Head of caudate nucleus (tissue), 42 donors: Measurements from ENCODE around the gene CRIP1.
A peak's percentile ranks its signal among the peaks of the same experiment; 100 is the strongest.

ENCODE experiments used
- DNase-seq, 42 donors: peaks; one replicate each; pipeline versions ENCODE4 v3.0.0 to v3.0.0-alpha.2; 2020 to 2021; ENCODE audit warnings: mixed read lengths in 7 of 42
- intact Hi-C: fragments of 100-400 bp; cut with DNase I; formaldehyde crosslinking; loops from one replicate; pipeline ENCODE4 v1.15.0; 2022

The CRIP1 gene

DNA sequence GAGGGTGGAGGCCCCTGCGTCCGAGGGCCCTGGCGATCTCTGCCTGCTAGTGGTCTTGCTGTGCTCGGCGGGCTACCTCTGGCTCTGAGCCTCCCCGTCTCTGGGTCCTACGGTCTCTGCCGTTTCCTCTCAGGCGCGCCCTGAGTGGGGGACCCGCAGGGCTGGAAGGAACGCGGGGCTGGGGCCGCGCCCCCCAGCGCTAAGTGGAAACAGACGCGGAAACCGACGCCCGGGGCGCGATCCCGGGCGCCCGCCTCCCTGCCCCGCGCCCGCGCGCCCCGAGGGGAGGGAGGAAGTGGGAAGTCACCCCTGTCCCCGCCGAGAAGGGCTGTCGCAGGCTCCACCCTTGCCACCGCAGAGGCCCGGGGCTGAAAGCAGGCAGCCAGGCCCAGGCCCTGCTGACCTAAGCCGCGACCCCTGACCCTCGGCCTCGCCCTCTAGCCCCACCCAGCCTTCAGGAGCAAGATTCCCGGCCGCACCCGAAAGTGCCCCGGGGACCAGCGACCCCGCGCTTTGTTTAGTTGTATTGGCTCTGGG, 831 bp downstream of the CRIP1 start:
- intact Hi-C loops: no loop called here
- no peak for DNase-seq

DNA sequence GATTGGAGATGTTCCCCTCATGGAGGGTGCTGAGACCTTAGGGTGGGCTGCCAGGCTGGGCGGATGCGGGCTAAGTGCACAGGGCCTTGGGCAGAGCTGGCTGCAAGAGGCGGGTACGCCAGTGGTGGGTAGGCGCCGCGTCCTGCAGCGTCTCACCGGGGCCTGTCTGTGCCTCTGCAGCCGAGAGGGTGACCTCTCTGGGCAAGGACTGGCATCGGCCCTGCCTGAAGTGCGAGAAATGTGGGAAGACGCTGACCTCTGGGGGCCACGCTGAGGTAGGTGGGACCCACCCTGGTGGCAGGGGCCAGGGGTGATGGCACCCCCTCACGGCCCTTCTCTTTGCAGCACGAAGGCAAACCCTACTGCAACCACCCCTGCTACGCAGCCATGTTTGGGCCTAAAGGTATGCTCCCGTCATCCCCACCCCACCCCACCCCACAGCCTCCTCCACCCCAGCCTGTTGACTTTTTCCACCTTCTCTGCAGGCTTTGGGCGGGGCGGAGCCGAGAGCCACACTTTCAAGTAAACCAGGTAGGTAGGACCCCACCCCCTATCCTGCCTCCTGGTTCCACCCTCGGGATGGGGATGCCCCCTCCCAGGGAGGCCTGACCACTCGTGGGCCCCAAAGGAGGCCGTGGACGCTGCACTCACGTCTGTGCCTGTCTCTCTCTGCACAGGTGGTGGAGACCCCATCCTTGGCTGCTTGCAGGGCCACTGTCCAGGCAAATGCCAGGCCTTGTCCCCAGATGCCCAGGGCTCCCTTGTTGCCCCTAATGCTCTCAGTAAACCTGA, 1.5 kb downstream of the CRIP1 start:
- intact Hi-C loops: no loop called here
- DNase-seq: no peak

DNA sequence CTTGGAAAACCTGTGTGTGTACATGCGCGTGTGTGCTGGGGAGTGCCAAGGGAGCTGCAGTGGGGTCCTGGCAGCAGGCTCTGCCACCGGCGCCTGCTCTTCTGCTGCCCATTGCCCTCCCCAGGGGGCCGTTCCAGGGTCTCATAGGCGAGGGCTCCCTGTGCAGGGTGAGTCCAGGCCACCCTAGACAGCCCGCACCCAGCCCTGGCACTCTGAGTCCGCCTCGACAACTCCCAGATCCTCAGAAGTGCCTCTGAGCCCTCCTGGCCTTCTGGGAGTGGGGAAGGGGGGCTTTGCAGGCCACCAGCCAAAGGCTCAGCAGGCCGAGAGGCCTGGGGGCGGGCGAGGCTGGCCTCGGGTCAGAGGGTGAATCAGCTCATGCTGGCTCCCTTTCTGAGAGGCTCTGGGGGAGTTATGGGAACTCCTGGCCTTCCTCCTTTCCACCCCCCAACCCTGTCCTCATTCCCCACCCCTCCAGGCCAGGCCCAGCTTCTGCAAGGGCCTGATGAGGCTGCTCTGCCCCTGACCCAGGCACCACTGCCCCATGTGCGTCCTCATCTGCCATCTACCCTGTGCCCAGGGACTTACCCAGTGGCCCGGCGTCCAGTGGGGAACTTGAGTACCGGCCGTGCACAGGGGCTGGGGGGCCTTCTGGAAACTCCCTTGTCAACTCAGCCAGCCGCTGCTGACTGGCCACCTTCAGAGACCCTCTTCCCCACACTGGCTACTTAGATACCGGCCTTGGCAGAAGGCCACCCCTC, 2.3 kb downstream of the CRIP1 start:
- DNase-seq: no peak
- intact Hi-C loops: no loop called here

DNA sequence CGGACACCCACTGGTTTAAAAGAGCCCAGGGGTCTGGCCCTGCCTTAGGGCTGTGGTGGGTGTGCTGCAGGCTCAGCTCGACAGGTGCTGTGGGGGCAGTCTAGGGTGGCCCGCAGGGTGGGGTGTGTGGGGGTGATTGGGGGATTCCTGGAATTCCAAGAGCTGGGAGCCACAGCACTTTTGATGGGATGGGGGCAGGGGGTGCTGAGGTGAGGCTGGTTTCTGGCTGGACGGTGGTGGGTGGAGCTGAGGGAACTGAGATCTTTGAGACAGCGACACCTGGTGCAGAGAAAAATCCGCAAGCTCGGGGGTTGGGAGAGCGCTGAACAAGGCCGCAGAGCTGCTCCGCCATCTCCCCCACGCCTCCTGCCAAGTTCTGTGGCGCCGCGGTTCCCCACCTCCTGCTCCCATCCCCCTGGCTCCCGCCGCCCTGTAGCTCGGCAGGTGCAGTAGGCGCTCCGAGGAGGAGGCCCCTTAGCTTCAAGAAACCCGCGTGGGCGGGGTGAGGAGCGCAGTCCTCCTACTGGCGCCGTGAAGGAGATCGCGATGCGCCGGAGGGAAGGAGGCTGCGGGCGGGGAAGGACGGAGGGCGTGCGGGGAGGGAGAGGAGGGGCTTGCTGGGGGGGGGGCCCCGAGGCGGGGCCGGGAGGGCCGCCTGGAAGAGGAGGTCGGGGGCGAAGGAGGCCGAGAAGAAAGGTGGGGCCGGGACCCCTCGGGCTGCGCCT, 3.0 kb downstream of the CRIP1 start:
- intact Hi-C loops: loop anchor here (5.0 kb wide), 1 partner anchor 38 kb away; the partner anchor contains the start of gene TMEM121
- DNase-seq: peak; percentile 71 to 97 (median 88)

DNA sequence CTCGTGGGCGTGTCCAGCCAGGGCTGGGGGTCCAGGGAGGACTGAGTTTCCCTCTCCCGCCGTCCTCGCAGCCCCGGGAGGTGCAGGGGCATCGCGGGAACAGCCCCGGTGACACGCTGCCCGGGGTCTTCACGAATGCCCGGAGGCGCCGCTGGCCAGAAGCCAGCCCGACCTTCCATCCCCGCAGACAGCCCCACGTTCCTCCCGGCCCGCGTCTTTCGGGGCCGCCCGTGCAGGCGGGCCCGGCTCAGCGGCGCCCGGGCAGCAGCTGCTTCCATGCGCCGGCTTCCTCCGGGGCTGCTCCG, 3.5 kb downstream of the CRIP1 start:
- intact Hi-C loops: loop anchor here (5.0 kb wide), 1 partner anchor 37 kb away; the partner anchor contains the start of gene TMEM121
- peak in 3 of 42 donors; percentile 46 to 62 (median 55) for DNase-seq

DNA sequence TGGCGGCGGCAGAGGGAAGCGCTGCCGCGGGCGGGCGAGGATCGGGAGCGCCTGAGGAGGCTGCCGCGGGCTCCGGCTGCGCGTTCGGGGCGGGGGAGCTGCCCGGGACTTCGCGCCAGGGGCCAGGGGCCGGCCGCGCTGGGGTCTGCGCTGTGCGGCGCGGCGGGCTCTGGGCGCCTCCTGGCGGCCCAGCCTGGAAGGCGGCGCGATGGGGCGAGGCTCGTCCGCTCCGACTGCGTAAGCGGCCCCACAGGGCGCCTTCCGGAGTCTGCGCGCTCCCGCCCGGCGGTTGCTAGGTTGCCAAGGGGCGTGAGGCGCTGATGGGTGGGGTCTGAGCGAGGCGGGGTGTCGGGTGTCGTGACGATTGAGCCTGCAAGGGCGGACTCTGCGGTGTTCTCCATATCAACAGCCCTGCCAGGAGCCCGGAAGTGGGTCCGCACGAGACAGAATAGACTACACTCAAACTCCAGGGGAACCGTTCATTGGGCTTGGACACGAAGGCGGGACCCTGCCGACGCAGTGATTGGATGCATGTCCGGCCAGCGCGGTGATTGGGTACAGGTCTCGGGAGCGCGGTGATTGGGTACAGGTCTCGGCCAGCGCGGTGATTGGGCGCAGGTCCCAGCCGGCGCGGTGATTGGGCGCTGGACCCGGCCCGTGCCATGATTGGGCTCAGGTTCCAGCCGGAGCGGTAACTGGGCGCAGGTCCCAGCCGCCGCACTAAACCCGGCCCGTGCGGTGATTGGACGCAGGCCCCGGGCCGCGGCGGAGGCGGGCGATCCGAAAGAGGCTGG, 4.1 kb downstream of the CRIP1 start, which contains the start of gene TEDC1:
Gene TEDC1, plus strand, starts transcription at position 675 of the 794 bp plus-strand sequence. CDS start 130 bp downstream, outside the sequence.
- intact Hi-C loops: loop anchor here (5.0 kb wide), 1 partner anchor 37 kb away; the partner anchor contains the start of gene TMEM121
- peak; percentile 98 to 100 (median 100) for DNase-seq

DNA sequence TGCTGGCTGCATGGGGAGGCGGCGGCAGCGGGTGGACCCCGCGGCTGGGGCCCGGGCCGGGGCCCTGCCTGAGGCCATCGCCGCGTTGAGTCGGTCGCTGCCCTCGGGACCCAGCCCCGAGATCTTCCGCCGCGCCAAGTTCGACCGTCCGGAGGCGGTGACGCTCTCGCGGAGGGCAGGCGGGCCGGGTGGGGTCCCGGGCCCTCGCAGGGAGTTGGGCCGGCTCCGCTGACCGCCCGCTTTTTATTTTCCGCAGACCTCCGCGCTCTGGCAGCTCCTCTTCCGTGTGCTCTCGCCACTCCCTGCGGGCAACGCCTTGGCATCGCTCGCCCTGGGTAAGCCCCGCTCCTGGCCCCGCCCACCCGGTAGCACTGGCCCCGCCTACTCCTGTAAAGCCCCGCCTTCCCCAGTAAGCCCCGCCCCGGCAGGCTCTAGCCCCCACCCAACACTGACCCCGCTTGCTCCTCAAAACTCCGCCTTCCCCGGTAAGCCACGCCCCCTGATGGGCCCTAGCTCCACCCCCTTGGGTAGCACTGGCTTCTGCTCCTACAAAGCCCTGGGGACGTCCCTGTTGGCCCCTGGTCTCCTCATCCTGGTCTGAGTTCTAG, 4.8 kb downstream of the CRIP1 start:
- DNase-seq: peak in 28 of 42 donors; percentile 46 to 81 (median 62)
- intact Hi-C loops: loop anchor here (5.0 kb wide), 1 partner anchor 36 kb away; the partner anchor contains the start of gene TMEM121

DNA sequence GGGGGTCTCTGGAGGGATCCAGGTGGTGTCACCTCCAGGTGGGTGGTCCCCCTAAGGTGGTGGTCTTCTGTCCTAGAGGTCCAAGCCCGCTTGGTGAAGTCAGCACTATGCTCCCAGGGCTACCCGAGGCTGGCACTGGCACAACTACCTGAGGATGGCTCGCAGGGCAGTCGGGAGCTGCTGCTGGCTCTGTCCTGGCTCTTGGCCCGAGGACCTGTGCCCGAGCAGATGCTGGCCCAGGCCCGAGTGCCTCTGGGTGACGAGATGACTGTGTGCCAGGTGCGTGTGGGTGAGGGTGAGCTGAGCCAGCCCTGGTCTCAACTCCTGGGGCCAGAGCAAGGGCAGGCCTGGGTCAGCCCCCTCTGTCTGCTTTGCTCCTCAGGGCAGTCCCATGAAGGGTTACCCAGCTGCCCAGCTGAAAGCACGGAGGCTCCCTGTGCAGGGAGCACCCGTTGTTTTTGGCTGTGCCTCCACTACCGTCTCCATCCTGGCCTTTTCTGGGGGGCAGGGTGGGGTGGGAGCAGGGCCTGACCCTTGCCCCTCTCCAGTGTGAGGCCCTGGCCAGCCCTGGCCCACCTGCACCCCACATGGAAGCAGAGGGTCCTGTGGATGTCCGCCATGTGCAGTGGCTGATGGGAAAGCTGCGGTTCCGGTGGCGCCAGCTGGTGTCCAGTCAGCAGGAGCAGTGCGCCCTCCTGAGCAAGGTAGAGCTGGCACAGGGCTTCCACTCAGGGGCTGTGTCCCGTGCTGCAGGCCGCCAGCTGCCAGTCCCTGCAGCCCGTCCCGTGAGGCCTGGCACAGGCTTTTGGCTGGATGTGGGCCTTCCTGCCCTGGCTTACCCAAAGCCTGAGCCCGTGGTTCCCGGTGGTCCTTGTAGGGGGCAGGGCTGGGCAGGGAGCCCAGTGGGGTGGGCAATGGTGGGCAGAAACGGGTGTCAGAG, 5.6 kb downstream of the CRIP1 start:
- DNase-seq: peak in 4 of 42 donors; percentile 2 to 16 (median 4)
- intact Hi-C loops: loop anchor here (5.0 kb wide), 1 partner anchor 35 kb away; the partner anchor contains the start of gene TMEM121

DNA sequence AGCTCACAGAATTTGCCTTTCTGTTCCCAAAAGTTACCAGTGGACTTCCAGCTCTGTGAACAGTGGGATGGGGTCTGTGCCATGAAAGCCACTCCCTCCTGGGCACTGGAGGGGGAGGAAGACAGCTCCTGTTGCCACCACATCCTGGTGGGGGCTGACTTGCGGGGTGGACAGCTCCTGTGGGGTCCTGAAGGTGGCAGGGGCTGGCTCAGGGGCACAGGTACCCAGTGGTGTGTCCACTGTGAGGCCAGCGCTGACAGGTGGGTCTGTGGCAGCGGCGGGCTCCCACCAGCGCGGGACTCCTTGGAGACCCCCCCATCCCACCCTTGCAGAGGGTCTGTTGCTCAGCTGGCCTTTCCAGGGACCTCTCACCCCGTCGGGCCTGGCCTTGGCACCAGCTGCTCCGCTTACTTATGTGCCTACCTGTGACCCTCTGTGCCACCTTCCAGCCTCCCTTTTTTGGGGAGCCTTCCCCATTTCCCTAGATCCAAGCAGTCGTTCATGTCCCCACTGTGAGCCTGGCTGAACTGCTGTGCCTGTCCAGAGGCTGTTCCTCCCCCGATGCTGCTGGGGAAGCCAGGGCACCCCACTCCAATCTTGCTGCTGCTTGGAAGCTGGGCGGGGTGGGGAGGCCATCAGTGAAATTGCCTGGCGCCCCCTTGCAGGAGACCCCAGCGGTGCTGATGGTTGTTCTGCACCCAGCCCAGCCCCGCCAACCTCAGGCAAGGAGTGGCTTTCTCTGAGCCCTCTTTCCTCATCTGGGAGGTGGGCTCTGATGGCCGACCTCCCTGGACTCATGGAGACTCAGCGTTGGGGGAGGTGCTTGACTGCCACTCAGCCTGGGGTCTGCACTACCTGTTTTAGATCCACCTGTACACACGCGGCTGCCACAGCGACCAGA, 6.5 kb downstream of the CRIP1 start:
- intact Hi-C loops: loop anchor here (5.0 kb wide), 1 partner anchor 34 kb away; the partner anchor contains the start of gene TMEM121

DNA sequence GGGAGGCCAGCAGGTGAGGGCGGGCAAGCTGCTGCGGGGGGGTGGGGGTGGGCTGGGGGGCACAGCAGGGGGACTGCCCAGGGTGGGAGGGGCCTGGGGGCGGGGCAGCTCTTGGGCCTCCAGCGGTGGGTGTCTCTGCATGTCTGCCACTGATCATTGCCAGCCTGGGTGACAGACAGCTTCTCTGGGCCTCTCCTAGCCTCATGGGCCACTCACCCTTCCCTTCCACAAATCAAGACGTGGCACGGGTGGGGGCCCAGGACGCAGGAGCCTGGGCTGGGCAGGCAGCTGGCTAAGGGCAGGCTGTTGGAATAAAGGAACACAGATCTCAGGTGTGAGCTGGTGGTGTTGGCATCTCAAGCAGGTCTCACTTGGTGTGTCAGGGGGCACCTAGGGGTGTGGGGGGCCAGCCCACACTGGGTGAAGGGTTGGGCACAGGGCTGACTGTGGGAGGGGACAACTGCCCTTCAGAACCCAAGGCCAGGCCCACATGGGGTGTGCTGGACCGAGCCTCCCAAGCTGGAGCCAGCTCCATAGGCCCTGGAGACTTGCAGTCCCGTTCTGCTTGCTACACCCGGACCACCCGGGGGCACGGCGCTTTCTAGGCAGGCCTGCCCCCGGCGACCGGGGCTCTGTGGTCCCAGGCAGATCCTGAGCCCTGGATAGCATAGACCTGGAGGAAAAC, 7.4 kb downstream of the CRIP1 start:
- intact Hi-C loops: loop anchor here (5.0 kb wide), 1 partner anchor 33 kb away; the partner anchor contains the start of gene TMEM121
- peak in 4 of 42 donors; percentile 1 to 14 (median 4) for DNase-seq

More for the DNA sequence above, 6.5 kb downstream of the CRIP1 start:
- peak in 4 of 42 donors; percentile 2 to 13 (median 4) for DNase-seq

DNA sequence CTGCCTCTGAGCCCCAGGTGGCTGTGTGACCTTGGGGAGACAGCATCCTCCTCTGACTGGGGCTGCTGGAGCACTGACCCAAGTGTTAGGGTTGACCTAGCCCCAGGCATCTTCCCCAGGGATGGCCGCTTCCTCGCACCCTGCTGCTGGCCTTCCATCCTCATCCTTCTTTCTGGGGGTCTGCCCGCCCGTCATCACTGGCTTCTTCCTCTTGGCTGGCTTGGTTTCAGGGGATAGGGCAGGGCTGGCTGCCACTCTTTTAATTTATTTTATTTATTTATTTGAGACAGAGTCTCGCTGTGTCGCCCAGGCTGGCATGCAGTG, 7.9 kb downstream of the CRIP1 start:
- intact Hi-C loops: loop anchor here (5.0 kb wide), 1 partner anchor 33 kb away; the partner anchor contains the start of gene TMEM121

DNA sequence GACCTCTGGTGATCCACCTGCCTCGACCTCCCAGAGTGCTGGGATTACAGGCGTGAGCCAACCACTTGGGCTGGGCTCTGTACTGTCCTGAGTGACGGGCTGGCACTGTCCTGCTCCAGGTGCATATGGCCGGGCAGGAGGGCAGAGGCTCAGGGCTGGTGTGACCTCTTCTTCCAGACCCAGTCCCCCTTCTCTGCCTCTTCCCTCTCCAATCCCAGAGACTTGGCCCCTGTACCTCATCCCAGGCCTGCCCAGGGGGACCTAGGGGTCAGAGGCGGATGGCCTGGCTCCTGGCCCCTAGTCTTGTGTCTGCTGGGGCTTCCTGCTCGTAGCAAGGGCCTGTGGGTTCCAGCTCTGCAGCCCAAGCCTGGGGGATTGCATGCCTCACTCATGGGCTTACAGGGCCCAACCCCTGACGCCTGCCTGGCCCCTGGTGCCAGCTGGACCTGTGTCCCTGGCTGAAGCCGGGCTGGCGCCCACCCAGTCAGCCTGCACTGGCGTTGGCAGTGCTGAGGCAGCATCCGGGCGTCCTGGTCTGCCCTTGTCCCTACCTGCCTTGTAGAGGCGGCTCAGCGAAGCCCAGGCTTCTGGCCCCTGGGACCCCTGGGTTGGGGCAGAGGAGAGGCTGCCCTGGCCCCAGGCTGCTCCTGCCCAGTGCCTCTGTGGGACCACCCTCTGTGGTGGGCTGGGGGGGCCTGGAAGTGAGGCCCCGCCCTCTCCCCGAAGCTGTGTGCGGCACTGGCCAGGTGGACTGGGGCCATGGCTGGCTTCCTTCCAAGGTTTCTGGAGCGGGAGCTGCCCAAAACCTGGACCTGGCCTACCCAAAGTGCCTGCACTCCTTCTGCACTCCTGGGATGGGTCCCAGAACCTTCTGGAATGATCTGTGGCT, 8.7 kb downstream of the CRIP1 start:
- DNase-seq: peak in 6 of 42 donors; percentile 3 to 24 (median 7)
- intact Hi-C loops: no loop called here

More for the DNA sequence above, 7.9 kb downstream of the CRIP1 start:
- DNase-seq: peak in 3 of 42 donors; percentile 2 to 4 (median 2)

DNA sequence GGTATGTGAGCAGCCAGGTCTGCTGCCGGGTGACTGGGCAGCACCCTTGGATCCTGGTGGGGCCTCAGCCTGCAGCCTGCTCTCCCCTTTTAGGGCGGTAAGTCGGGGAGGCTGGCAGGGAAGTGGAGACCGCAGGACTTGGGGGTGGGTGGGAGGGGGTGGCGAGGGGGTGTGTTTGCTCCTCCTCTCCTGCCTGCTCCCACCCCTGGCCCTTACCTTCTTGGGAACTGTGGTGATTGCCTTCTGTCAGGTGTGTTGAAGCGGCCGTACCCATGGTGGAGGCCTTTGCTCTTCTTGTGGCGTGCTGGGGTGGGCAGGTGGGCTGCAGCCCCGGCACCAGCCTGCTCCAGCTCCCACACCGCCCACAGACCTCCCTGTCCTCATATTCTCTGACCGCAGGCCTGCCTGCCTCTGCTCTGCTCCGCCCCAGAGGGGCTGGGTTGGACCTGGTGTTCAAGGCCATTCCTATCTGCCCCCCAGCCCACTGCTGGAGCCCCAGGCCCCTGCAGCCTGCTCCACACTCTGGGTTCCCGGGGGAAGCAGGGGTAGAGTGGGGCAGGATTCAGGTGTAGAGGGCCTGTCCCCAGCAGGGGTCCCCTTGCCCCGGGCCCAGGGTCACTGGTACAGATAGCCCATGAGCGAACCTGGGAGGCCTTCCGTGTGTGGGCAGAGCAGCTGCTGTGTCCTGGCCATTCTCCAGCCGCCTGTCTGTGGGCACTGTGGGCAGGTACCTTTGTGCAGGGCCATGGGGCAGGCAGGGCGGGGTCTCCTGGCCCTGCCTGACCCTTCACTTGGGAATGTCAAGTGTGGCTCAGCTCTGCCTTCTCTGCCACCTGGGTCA, 9.5 kb downstream of the CRIP1 start:
- intact Hi-C loops: no loop called here
- peak in 4 of 42 donors; percentile 0 to 15 (median 2) for DNase-seq
